Ovary (tissue), 9 donors: ENCODE data around the gene CAPZB. TPM values are rescaled to one million over a fixed set of nuclear protein-coding genes. Genes with fewer than 3 reads are reported as not detected.

Experiments used
- DNase-seq, 5 donors: peaks; one replicate each; pipeline ENCODE4 v3.0.0-alpha.2; 2019 to 2020
- H3K27ac ChIP-seq, 2 donors: fragments of 200-600 bp; one replicate each; pipeline versions ENCODE4 v1.5.1 to v1.8.0; 2019 to 2022
- H3K27me3 ChIP-seq: fragments of 200-600 bp; one replicate; pipeline ENCODE4 v1.8.0; 2022
- H3K36me3 ChIP-seq: fragments of 200-600 bp; sonication (generic); one replicate; pipeline ENCODE4 v1.5.1; 2019
- H3K4me1 ChIP-seq: one replicate; pipeline ENCODE4 v1.8.1; 2013; ENCODE audit warnings: mild to moderate bottlenecking, moderate library complexity; ENCODE audit not compliant: insufficient read depth
- H3K4me3 ChIP-seq: fragments of 200-600 bp; sonication (generic); one replicate; pipeline ENCODE4 v1.5.1; 2017
- H3K9me3 ChIP-seq, 2 donors: fragments of 200-600 bp in 1 of 2; sonication (generic) in 1 of 2; one replicate each; pipeline versions ENCODE4 v1.5.1 to v1.8.1; 2013 to 2019; ENCODE audit warnings: mild to moderate bottlenecking in 1 of 2, moderate library complexity in 1 of 2
- CTCF ChIP-seq, 3 donors: fragments of 450-650 bp in 2 of 3; fragments of 200-600 bp in 1 of 3; IDR thresholded peaks; one replicate each; pipeline versions ENCODE4 v1.5.1 to v1.8.0; 2016 to 2022; ENCODE audit warnings: antibody characterized with exemption in 3 of 3, mild to moderate bottlenecking in 1 of 3
- EP300 ChIP-seq: sonication (generic); formaldehyde crosslinking; IDR thresholded peaks from one replicate; pipeline ENCODE4 v1.6.1; 2017; ENCODE audit warnings: antibody characterized with exemption
- POLR2A ChIP-seq: fragments of 450-650 bp; IDR thresholded peaks from one replicate; pipeline ENCODE4 v1.6.1; 2017; ENCODE audit warnings: antibody characterized with exemption, mild to moderate bottlenecking, moderate library complexity
- WGBS, 3 donors: extraction: QIAGEN DNeasy Blood & Tissue Kit in 1 of 3; methylation state at CpG; one replicate each; pipeline versions ENCODE4 v1.1.5 to v1.1.7; 2013 to 2017; 5-methylcytosine and 5-hydroxymethylcytosine counted together
- intact Hi-C, 4 donors: fragments of 100-400 bp; cut with DNase I; formaldehyde crosslinking; loops; one replicate each; pipeline versions ENCODE4 v1.11.0 to v1.15.1; 2022 to 2023
- polyA plus RNA-seq, 2 donors: library from polyadenylated mRNA; stranded (reverse); fragments of 200-250 nt in 1 of 2; fragments of 350-450 nt in 1 of 2; fragmentation: Illumina TruSeq in 1 of 2; extraction: RNeasy Lipid Tissue Mini Kit (QIAGEN cat#74804) in 1 of 2; gene quantifications; one replicate each; pipeline ENCODE4 v1.2.3, GENCODE V29; 2013 to 2014
- total RNA-seq, 7 donors: library from RNA; depleted of rRNA in 2 of 7; stranded (reverse); fragments of >200 nt in 2 of 7; fragmentation: NEBNext Ultra II Directional in 3 of 7; extraction: Animal tissue kit (Norgen Biotek cat#: 25700) in 3 of 7; gene quantifications; one replicate each; pipeline versions ENCODE4 v1.1.0 to v1.2.4, GENCODE V29; 2016 to 2023
- donor health status: DM: no; HTN: no; CAD: no; lungs with moderate emphysema.
- donor health status: DM: no; HTN: no; CAD: no.
- donor health status: Bipolar disorder and iron deficiency.
- donor health status: DM: yes; HTN: yes; CAD: no.
- donor health status: DM: no; HTN: no; CAD: no.
- donor health status: DM: yes; HTN: yes; CAD: no.

CAPZB gene
- total and polyA plus RNA-seq, 9 donors: 85.0 to 391 (median 258) TPM

- Histone ChIP-seq H3K4me3 (no peak overlapping the region), H3K36me3 (no peaks in the 10 kb centered on the region)
- intact Hi-C loops: no loop called here
These were observed 147.0 kb downstream of the CAPZB start for GRCh38 chr1:19338323-19338762.

GRCh38 chr1:19337289-19337688 lies 148.1 kb downstream of the CAPZB start:
- Histone ChIP-seq H3K27me3 (no peaks in the 10 kb centered on the region), H3K36me3 (no peaks in the 10 kb centered on the region), H3K4me1 (peaks cover 10% of the 10 kb centered on the region), H3K9me3 (no peaks in the 10 kb centered on the region), H3K4me3 (no peak overlapping the region), H3K27ac (no peak overlapping the region)
- intact Hi-C loops: no loop called here
- no peak for DNase-seq
- TF ChIP-seq CTCF (IDR thresholded peaks at IDR 0.05): no peak
- TF ChIP-seq POLR2A: no peak
- TF ChIP-seq EP300: no peak
- 80 to 85% (median 82%) methylated on average over 4 of the region's 4 CpGs for WGBS, 3 donors

More at GRCh38 chr1:19338323-19338762, 147.0 kb downstream of the CAPZB start:
- no peaks in the 10 kb centered on the region for H3K27me3 ChIP-seq
- 84 to 92% (median 86%) methylated on average over 27 of the region's 27 CpGs for WGBS, 3 donors
- TF ChIP-seq CTCF (IDR thresholded peaks at IDR 0.05) (no peak), EP300 (no peak), POLR2A (no peak)
- no peak for DNase-seq
- H3K9me3 ChIP-seq: no peaks in the 10 kb centered on the region
- peaks cover 10% of the 10 kb centered on the region for H3K4me1 ChIP-seq
- no peak overlapping the region for H3K27ac ChIP-seq

GRCh38 chr1:19336543-19336942 lies 148.8 kb downstream of the CAPZB start:
- DNase-seq: no peak
- intact Hi-C loops: no loop called here
- Histone ChIP-seq H3K36me3 (no peaks in the 10 kb centered on the region), H3K9me3 (no peaks in the 10 kb centered on the region), H3K27me3 (no peaks in the 10 kb centered on the region), H3K4me3 (no peak overlapping the region), H3K27ac (no peak overlapping the region), H3K4me1 (peaks cover 3% of the 10 kb centered on the region)
- no peak for TF ChIP-seq POLR2A
- no peak for TF ChIP-seq CTCF (IDR thresholded peaks at IDR 0.05)
- TF ChIP-seq EP300: no peak
- 88 to 94% (median 91%) methylated on average over 7 of the region's 7 CpGs for WGBS, 3 donors

GRCh38 chr1:19333587-19334354 lies 151.6 kb downstream of the CAPZB start:
- DNase-seq: no peak
- intact Hi-C loops: no loop called here
- no peaks in the 10 kb centered on the region for H3K4me1 ChIP-seq
- H3K9me3 ChIP-seq: no peaks in the 10 kb centered on the region
- WGBS, 3 donors: 67 to 81% (median 70%) methylated on average over 9 of the region's 9 CpGs
- H3K27ac ChIP-seq: no peak overlapping the region
- no peaks in the 10 kb centered on the region for H3K27me3 ChIP-seq
- TF ChIP-seq CTCF (IDR thresholded peaks at IDR 0.05) (no peak), EP300 (no peak), POLR2A (no peak)
- H3K36me3 ChIP-seq: no peaks in the 10 kb centered on the region
- no peak overlapping the region for H3K4me3 ChIP-seq
